AG04449 (cell line): ENCODE results near the gene EMX1.
"Not testable (repeated sequence)": the region's sequence is repeated elsewhere in the genome, so short reads cannot be mapped to it uniquely, and the experiment has no call there.

Source experiments
- CTCF ChIA-PET: fragments of 350-600 bp; formaldehyde crosslinking; extraction: SDS; loops from one replicate; lab custom pipeline; 2021; ENCODE audit warnings: antibody characterized with exemption; lab: Yijun Ruan, JAX
- POLR2A ChIA-PET: fragments of 400-600, 350-600 bp; formaldehyde crosslinking; extraction: SDS; loops from one replicate; lab custom pipeline; 2020; ENCODE audit warnings: antibody characterized with exemption, inconsistent platforms; lab: Yijun Ruan, JAX
- DNase-seq: peaks from one replicate; pipeline ENCODE4 v3.0.0-alpha.2; 2010; ENCODE audit warnings: low read depth, low spot score
- H3K4me3 ChIP-seq: 2 replicates; pipeline ENCODE4 v1.5.1; 2011; ENCODE audit warnings: low read depth, mild to moderate bottlenecking, control low read depth, low read length
- CTCF ChIP-seq: IDR thresholded peaks from one replicate; pipeline ENCODE4 v1.5.1; 2011; ENCODE audit warnings: mild to moderate bottlenecking, moderate library complexity, low read length, control low read depth, inconsistent platforms; ENCODE audit not compliant: insufficient read depth; ENCODE audit errors: missing control alignments

Gene EMX1

GRCh38 chr2:72896446-72896845, 20.9 kb upstream of the EMX1 start:
- DNase-seq = no peak
- H3K4me3 ChIP-seq = no peak overlapping the region
- CTCF ChIA-PET = interaction anchor here (0.8 to 11.9 kb wide), 10 partner anchors 9 to 280 kb away, joined by 4 to 502 read pairs (median 43); partner anchors contain the start of genes EMX1 and SPR
- no peak for TF ChIP-seq CTCF
- POLR2A ChIA-PET = no interaction called here

- no peak for DNase-seq
- ChIA-PET POLR2A (no interaction called here), CTCF (interaction anchor here (0.7 to 11.9 kb wide), 8 partner anchors 8 to 279 kb away, joined by 3 to 502 read pairs (median 7); partner anchors contain the start of gene SPR)
Measured at GRCh38 chr2:72897785-72898584, 19.3 kb upstream of the EMX1 start.

GRCh38 chr2:72898585-72898906, 18.8 kb upstream of the EMX1 start:
- TF ChIP-seq CTCF = no peak
- ChIA-PET POLR2A (no interaction called here), CTCF (interaction anchor here (0.7 to 11.9 kb wide), 7 partner anchors 9 to 278 kb away, joined by 3 to 502 read pairs (median 11); partner anchors contain the start of gene SPR)
- no peak for DNase-seq
- H3K4me3 ChIP-seq = no peak overlapping the region

More at GRCh38 chr2:72897785-72898584, 19.3 kb upstream of the EMX1 start:
- TF ChIP-seq CTCF = no peak
- H3K4me3 ChIP-seq = no peak overlapping the region

- CTCF ChIA-PET = interaction anchor here (1.2 to 11.9 kb wide), 4 partner anchors 7 to 76 kb away, joined by 3 to 502 read pairs (median 25); partner anchors contain the start of gene SPR
- TF ChIP-seq CTCF = no peak
- DNase-seq = no peak
- POLR2A ChIA-PET = no interaction called here
- no peak overlapping the region for H3K4me3 ChIP-seq
Measured at GRCh38 chr2:72900191-72900825, 17.0 kb upstream of the EMX1 start.

- H3K4me3 ChIP-seq = no peak overlapping the region
- ChIA-PET CTCF (interaction anchor here (1.2 to 4.5 kb wide), 3 partner anchors 8 to 14 kb away, joined by 3 to 44 read pairs (median 6); partner anchors contain the start of gene SPR), POLR2A (no interaction called here)
- TF ChIP-seq CTCF = no peak
- DNase-seq = no peak
Measured at GRCh38 chr2:72901426-72901825, 15.9 kb upstream of the EMX1 start.

- H3K4me3 ChIP-seq, POLR2A ChIA-PET, DNase-seq: not testable (repeated sequence)
- CTCF ChIA-PET = interaction anchor here (2.4 to 2.6 kb wide), 2 partner anchors 14 to 20 kb away, joined by 8 to 18 read pairs; partner anchors contain the start of gene SPR
Measured at GRCh38 chr2:72907369-72907768, 9.9 kb upstream of the EMX1 start.
